CD4-positive, alpha-beta T cell (primary cell): ENCODE data around the gene CPTP. TPM values are rescaled to one million over a fixed set of nuclear protein-coding genes. Genes with fewer than 3 reads are reported as not detected.

ENCODE experiments used
- ATAC-seq: fragments of 200-7000 bp; cut with Tn5 transposase; one replicate; pipeline ENCODE4 v1.10.0; 2022; ENCODE audit warnings: mild to moderate bottlenecking; ENCODE audit not compliant: poor library complexity
- CTCF ChIA-PET: fragments of 350-600 bp; sonication (Branson Sonifier 250); formaldehyde crosslinking; loops from one replicate; lab custom pipeline; 2021; ENCODE audit warnings: antibody characterized with exemption, inconsistent platforms; lab: Charles Lee
- POLR2A ChIA-PET: fragments of 350-600 bp; sonication (Branson Sonifier 250); formaldehyde crosslinking; loops from one replicate; lab custom pipeline; 2021; ENCODE audit warnings: antibody characterized with exemption, inconsistent platforms; lab: Charles Lee
- DNase-seq, 14 experiments: peaks; one replicate each; pipeline ENCODE4 v3.0.0-alpha.2; 2013 to 2020; ENCODE audit warnings: mixed read lengths in 2 of 14
- H3K27ac ChIP-seq, 2 donors: one replicate each; pipeline versions ENCODE4 v1.5.1 to v1.7.0; 2013; ENCODE audit warnings: low read length in 2 of 2, low read depth in 1 of 2, mild to moderate bottlenecking in 1 of 2
- H3K27me3 ChIP-seq, 2 experiments: 1 replicate in 1 of 2; 2 replicates in 1 of 2; pipeline versions ENCODE4 v1.6.1 to v1.7.0; 2013; ENCODE audit warnings: low read length in 2 of 2, control low read depth in 1 of 2, mild to moderate bottlenecking in 1 of 2, moderate library complexity in 1 of 2; ENCODE audit not compliant: insufficient read depth in 2 of 2, control insufficient read depth in 1 of 2
- H3K36me3 ChIP-seq: one replicate; pipeline ENCODE4 v1.6.1; 2013; ENCODE audit warnings: low read length, control low read depth; ENCODE audit not compliant: insufficient read depth
- H3K4me1 ChIP-seq: one replicate; pipeline ENCODE4 v1.6.1; 2013; ENCODE audit warnings: low read length, control low read depth; ENCODE audit not compliant: insufficient read depth
- H3K4me3 ChIP-seq: one replicate; pipeline ENCODE4 v1.5.1; 2013; ENCODE audit warnings: mild to moderate bottlenecking, low read length, moderate library complexity
- H3K9me3 ChIP-seq, 2 experiments: 1 replicate in 1 of 2; 2 replicates in 1 of 2; pipeline versions ENCODE4 v1.6.1 to v1.7.0; 2013; ENCODE audit warnings: low read length in 2 of 2, mild to moderate bottlenecking in 2 of 2, control low read depth in 1 of 2, moderate library complexity in 1 of 2; ENCODE audit not compliant: control insufficient read depth in 1 of 2, insufficient read depth in 1 of 2
- H3K27ac Mint-ChIP-seq: one replicate; pipeline ENCODE4 v1.8.0; 2020; ENCODE audit warnings: mixed read lengths
- H3K27me3 Mint-ChIP-seq: one replicate; pipeline ENCODE4 v1.8.0; 2021; ENCODE audit warnings: mixed read lengths
- H3K36me3 Mint-ChIP-seq: one replicate; pipeline ENCODE4 v1.8.0; 2021; ENCODE audit warnings: low read depth, mixed read lengths
- H3K4me1 Mint-ChIP-seq: one replicate; pipeline ENCODE4 v1.8.0; 2021; ENCODE audit warnings: low read depth, mixed read lengths
- H3K4me3 Mint-ChIP-seq: one replicate; pipeline ENCODE4 v1.8.0; 2020; ENCODE audit warnings: mild to moderate bottlenecking, mixed read lengths
- H3K9me3 Mint-ChIP-seq: one replicate; pipeline ENCODE4 v1.8.0; 2020; ENCODE audit warnings: mixed read lengths
- CTCF ChIP-seq: fragments of 200-600 bp; IDR thresholded peaks from one replicate; pipeline ENCODE4 v1.8.0; 2022; ENCODE audit warnings: antibody characterized with exemption, mild to moderate bottlenecking
- intact Hi-C, 2 experiments: fragments of 100-400 bp; cut with DNase I in 1 of 2; cut with micrococcal nuclease in 1 of 2; formaldehyde crosslinking; loops; one replicate each; pipeline versions ENCODE4 v1.15.1 to v1.9.0; 2023 to 2025; cut with DNase I, micrococcal nuclease
- total RNA-seq, 174 experiments: library from RNA in 2 of 174; stranded (reverse) in 2 of 174; gene quantifications; one replicate each; pipeline ENCODE4 v1.2.3 and lab custom pipeline; 2021 to 2026

The CPTP gene
- total RNA-seq, 2 experiments from 2014 or later = 11.6 to 12.9 TPM

DNA sequence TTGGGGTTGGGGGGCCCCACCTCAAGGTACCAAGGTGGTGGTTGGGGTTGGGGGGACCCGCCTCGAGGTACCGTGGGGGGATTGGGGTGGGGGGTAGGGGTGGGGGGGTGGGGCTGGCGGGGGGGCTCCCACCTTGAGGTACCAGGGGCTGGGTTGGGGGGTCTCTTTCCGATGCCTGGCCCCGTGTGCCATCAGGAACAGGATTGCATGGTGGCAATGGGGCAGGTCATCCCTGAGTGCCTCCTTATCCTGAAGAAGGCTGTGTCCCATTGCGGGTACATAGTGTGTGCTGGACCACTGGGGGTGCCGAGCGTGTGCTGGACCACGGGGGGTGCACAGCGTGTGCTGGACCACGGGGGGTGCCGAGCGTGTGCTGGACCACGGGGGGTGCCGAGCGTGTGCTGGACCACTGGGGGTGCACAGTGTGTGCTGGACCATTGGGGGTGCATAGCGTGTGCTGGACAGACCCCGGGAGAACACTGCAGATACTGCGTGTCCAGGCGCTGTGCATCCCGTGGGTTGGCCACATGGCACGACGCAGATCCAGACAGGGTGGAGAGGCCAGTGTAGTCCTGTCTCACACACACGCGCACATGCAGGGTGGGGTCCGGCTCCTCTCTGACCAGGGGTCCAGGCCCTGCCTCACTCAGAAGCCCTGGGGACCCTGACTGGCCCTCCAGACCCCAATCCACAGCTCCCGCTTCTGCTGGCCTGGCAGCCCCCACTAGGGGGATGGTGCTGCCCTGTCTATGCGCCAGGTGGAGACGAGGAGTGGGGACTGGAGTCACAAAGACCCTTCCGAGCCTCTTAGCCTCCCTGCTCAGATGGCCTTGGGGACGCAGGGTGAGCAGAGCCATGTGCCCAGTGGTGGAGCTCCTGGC is 40.1 kb upstream of the CPTP start:
- Mint-ChIP-seq H3K27ac (no peak overlapping the region), H3K4me3 (no peak overlapping the region), H3K27me3 (no peaks in the 10 kb centered on the region), H3K4me1 (no peaks in the 10 kb centered on the region), H3K9me3 (no peaks in the 10 kb centered on the region), H3K36me3 (no peaks in the 10 kb centered on the region)
- Histone ChIP-seq H3K4me1 (no peaks in the 10 kb centered on the region), H3K36me3 (no peaks in the 10 kb centered on the region), H3K9me3 (peaks cover 0 to 3% of the 10 kb centered on the region in 2 experiments), H3K27me3 (no peaks in the 10 kb centered on the region), H3K27ac (no peak overlapping the region), H3K4me3 (no peak overlapping the region)
- TF ChIP-seq CTCF = no peak
- ChIA-PET CTCF (no interaction called here), POLR2A (no interaction called here)
- DNase-seq (peak in 1 of 14 experiments; percentile 25), ATAC-seq (no peak)
- intact Hi-C loops = no loop called here

GRCh38 chr1:1285102-1285571 is 39.5 kb upstream of the CPTP start:
- ChIA-PET CTCF (no interaction called here), POLR2A (no interaction called here)
- no peak for TF ChIP-seq CTCF
- no peak for DNase-seq
- Histone ChIP-seq H3K4me3 (no peak overlapping the region), H3K27me3 (no peaks in the 10 kb centered on the region), H3K4me1 (peaks cover under 1% of the 10 kb centered on the region), H3K36me3 (no peaks in the 10 kb centered on the region), H3K27ac (no peak overlapping the region), H3K9me3 (peaks cover 0 to 3% of the 10 kb centered on the region in 2 experiments)
- no peak for ATAC-seq
- intact Hi-C loops = no loop called here
- H3K9me3 Mint-ChIP-seq = no peaks in the 10 kb centered on the region
- no peaks in the 10 kb centered on the region for H3K36me3 Mint-ChIP-seq
- H3K4me1 Mint-ChIP-seq = no peaks in the 10 kb centered on the region
- no peak overlapping the region for H3K4me3 Mint-ChIP-seq
- H3K27ac Mint-ChIP-seq = no peak overlapping the region
- H3K27me3 Mint-ChIP-seq = no peaks in the 10 kb centered on the region

GRCh38 chr1:1285611-1286311 is 38.8 kb upstream of the CPTP start:
- no peaks in the 10 kb centered on the region for H3K9me3 Mint-ChIP-seq
- POLR2A ChIA-PET = no interaction called here

More at GRCh38 chr1:1285611-1286311, 38.8 kb upstream of the CPTP start:
- Histone ChIP-seq H3K4me1 (peaks cover 4% of the 10 kb centered on the region), H3K27me3 (no peaks in the 10 kb centered on the region), H3K9me3 (peaks cover 0 to 3% of the 10 kb centered on the region in 2 experiments), H3K27ac (no peak overlapping the region), H3K4me3 (no peak overlapping the region), H3K36me3 (no peaks in the 10 kb centered on the region)
- Mint-ChIP-seq H3K36me3 (no peaks in the 10 kb centered on the region), H3K4me3 (no peak overlapping the region), H3K4me1 (no peaks in the 10 kb centered on the region), H3K27ac (no peak overlapping the region), H3K27me3 (no peaks in the 10 kb centered on the region)
- no peak for ATAC-seq
- CTCF ChIA-PET = no interaction called here
- TF ChIP-seq CTCF = no peak
- intact Hi-C loops = no loop called here
- peak in 1 of 14 experiments; percentile 27 for DNase-seq
